CD14-positive monocyte (primary cell): ENCODE measurements around the gene TMEM242. TPM values are rescaled to one million over a fixed set of nuclear protein-coding genes. Genes with fewer than 3 reads are reported as not detected.

Source experiments
- DNase-seq, 3 donors: peaks; one replicate each; pipeline ENCODE4 v3.0.0-alpha.2; 2011 to 2022
- H2AFZ ChIP-seq: 2 replicates; pipeline ENCODE4 v1.6.0; 2012; ENCODE audit warnings: mild to moderate bottlenecking, low read depth, low read length, inconsistent platforms; ENCODE audit not compliant: insufficient read depth, poor library complexity, severe bottlenecking
- H3K27ac ChIP-seq, 2 donors: 1 replicate in 1 of 2; 2 replicates in 1 of 2; pipeline ENCODE4 v1.5.1; 2012 to 2013; ENCODE audit warnings: low read length in 2 of 2, control low read depth in 1 of 2, inconsistent platforms in 1 of 2, low read depth in 1 of 2, mild to moderate bottlenecking in 1 of 2
- H3K27me3 ChIP-seq, 2 donors: one replicate each; pipeline versions ENCODE4 v1.6.0 to v1.6.1; 2011 to 2013; ENCODE audit warnings: low read length in 2 of 2; ENCODE audit not compliant: control insufficient read depth in 2 of 2, insufficient read depth in 2 of 2
- H3K36me3 ChIP-seq, 2 donors: replicated peaks in 1 of 2; 1 replicate in 1 of 2; 2 replicates in 1 of 2; pipeline versions ENCODE4 v1.5.1 to v1.6.1; 2012 to 2013; ENCODE audit warnings: low read length in 2 of 2, control low read depth in 1 of 2, inconsistent platforms in 1 of 2, mild to moderate bottlenecking in 1 of 2; ENCODE audit not compliant: insufficient read depth in 2 of 2, control insufficient read depth in 1 of 2
- H3K4me1 ChIP-seq, 2 donors: 1 replicate in 1 of 2; 2 replicates in 1 of 2; pipeline versions ENCODE4 v1.5.1 to v1.6.1; 2012 to 2013; ENCODE audit warnings: low read length in 2 of 2, control low read depth in 1 of 2, inconsistent platforms in 1 of 2, mild to moderate bottlenecking in 1 of 2, moderate library complexity in 1 of 2; ENCODE audit not compliant: insufficient read depth in 2 of 2, control insufficient read depth in 1 of 2
- H3K4me2 ChIP-seq: replicated peaks from 2 replicates; pipeline ENCODE3; 2012; ENCODE audit warnings: low read length, moderate library complexity, mild to moderate bottlenecking; ENCODE audit not compliant: poor library complexity, severe bottlenecking; ENCODE audit errors: extremely low read depth
- H3K4me3 ChIP-seq, 3 experiments: fragments of 200-600 bp in 1 of 3; sonication (generic) in 1 of 3; replicated peaks in 1 of 3; 1 replicate in 2 of 3; 2 replicates in 1 of 3; pipeline ENCODE4 v1.5.1; 2011 to 2013; ENCODE audit warnings: low read length in 3 of 3, mild to moderate bottlenecking in 3 of 3, control low read depth in 2 of 3, low read depth in 2 of 3, inconsistent platforms in 1 of 3, moderate library complexity in 1 of 3
- H3K79me2 ChIP-seq: 2 replicates; pipeline ENCODE4 v1.6.0; 2012; ENCODE audit warnings: mild to moderate bottlenecking, control low read depth, inconsistent platforms, low read length, moderate library complexity; ENCODE audit not compliant: insufficient read depth
- H3K9ac ChIP-seq: 2 replicates; pipeline ENCODE4 v1.6.0; 2017; ENCODE audit warnings: low read length, mild to moderate bottlenecking; ENCODE audit not compliant: insufficient read depth, poor library complexity, severe bottlenecking
- H3K9me3 ChIP-seq, 2 donors: replicated peaks in 1 of 2; 1 replicate in 1 of 2; 2 replicates in 1 of 2; pipeline versions ENCODE4 v1.5.1 to v1.6.1; 2012 to 2013; ENCODE audit warnings: low read length in 2 of 2, control low read depth in 1 of 2; ENCODE audit not compliant: control insufficient read depth in 1 of 2, insufficient read depth in 1 of 2
- H4K20me1 ChIP-seq: 2 replicates; pipeline ENCODE4 v1.6.0; 2012; ENCODE audit warnings: mild to moderate bottlenecking, low read length, control low read depth, moderate library complexity; ENCODE audit not compliant: insufficient read depth
- H3K27ac Mint-ChIP-seq, 7 donors: one replicate each; pipeline ENCODE4 v1.8.0; 2020; ENCODE audit warnings: mild to moderate bottlenecking in 7 of 7, mixed read lengths in 7 of 7, moderate library complexity in 6 of 7, inconsistent platforms in 2 of 7
- H3K27me3 Mint-ChIP-seq, 3 donors: one replicate each; pipeline ENCODE4 v1.8.0; 2021 to 2022; ENCODE audit warnings: low read depth in 3 of 3, mild to moderate bottlenecking in 3 of 3, mixed read lengths in 3 of 3, moderate library complexity in 3 of 3, inconsistent platforms in 1 of 3
- H3K36me3 Mint-ChIP-seq, 2 donors: one replicate each; pipeline ENCODE4 v1.8.0; 2020; ENCODE audit warnings: mixed read lengths in 2 of 2, inconsistent platforms in 1 of 2, mild to moderate bottlenecking in 1 of 2
- H3K4me1 Mint-ChIP-seq: one replicate; pipeline ENCODE4 v1.8.0; 2020; ENCODE audit warnings: mild to moderate bottlenecking, mixed read lengths
- H3K4me3 Mint-ChIP-seq, 2 donors: one replicate each; pipeline ENCODE4 v1.8.0; 2020; ENCODE audit warnings: mild to moderate bottlenecking in 2 of 2, mixed read lengths in 2 of 2, moderate library complexity in 1 of 2
- H3K9me3 Mint-ChIP-seq, 7 donors: one replicate each; pipeline ENCODE4 v1.8.0; 2020 to 2022; ENCODE audit warnings: mixed read lengths in 7 of 7, mild to moderate bottlenecking in 6 of 7, moderate library complexity in 6 of 7, inconsistent platforms in 2 of 7
- WGBS: methylation state at CpG from one replicate; pipeline ENCODE4 v1.1.5; 2013; ENCODE audit warnings: missing lambda C conversion rate; ENCODE audit not compliant: insufficient coverage; 5-methylcytosine and 5-hydroxymethylcytosine counted together
- intact Hi-C, 2 donors: fragments of 100-400 bp; cut with micrococcal nuclease; formaldehyde crosslinking; loops; one replicate each; pipeline versions ENCODE4 v1.15.0 to v1.15.1; 2023
- polyA plus RNA-seq, 3 donors: library from polyadenylated mRNA; depleted of rRNA in 1 of 3; unstranded in 2 of 3; stranded (reverse) in 1 of 3; fragments of 300-500 nt in 2 of 3; fragments of >200 nt in 1 of 3; fragmentation: Illumina TruSeq in 2 of 3; gene quantifications; 1 replicate in 2 of 3; 2 replicates in 1 of 3; pipeline ENCODE4 v1.2.3, GENCODE V29; 2012 to 2021
- TF ChIP-seq, protein P1 (sequence below): fragments of 200-600 bp; IDR thresholded peaks from one replicate; pipeline ENCODE4 v1.8.0; 2022; ENCODE audit warnings: antibody characterized with exemption, mild to moderate bottlenecking

The TMEM242 gene
- polyA plus RNA-seq, 3 donors: 5.6 to 9.8 (median 8.3) TPM

DNA sequence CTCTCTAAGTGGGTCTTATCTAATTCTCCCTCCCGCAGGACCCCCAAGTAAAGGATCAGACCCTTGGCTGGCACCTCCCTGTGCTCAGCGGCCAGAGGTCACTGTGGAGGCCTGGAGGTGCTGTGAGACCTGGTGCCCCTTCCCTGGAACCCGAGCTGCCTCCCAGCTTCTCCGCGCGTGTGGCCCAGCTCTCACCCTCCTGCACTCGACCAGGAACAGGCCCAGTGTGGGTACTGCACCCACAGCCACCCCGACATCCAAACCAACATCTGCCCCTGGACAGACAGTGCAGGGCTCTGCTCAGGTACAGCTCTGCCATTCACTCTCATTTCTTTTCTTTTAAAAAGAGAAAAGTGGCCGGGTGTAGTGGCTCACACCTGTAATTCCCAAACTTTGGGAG, 42.4 kb downstream of the TMEM242 start:
- WGBS: 88% methylated on average over 7 of the region's 9 CpGs
- Histone ChIP-seq H3K36me3 (no peaks in the 10 kb centered on the region), H3K9me3 (peaks cover 0 to 5% of the 10 kb centered on the region in 2 donors), H3K9ac (no peak overlapping the region), H3K4me2 (no peak overlapping the region), H4K20me1 (no peaks in the 10 kb centered on the region), H3K27ac (no peak overlapping the region), H3K4me1 (no peaks in the 10 kb centered on the region), H2AFZ (no peak overlapping the region), H3K79me2 (no peaks in the 10 kb centered on the region), H3K27me3 (no peaks in the 10 kb centered on the region), H3K4me3 (no peak overlapping the region)
- Mint-ChIP-seq H3K36me3 (no peaks in the 10 kb centered on the region), H3K4me3 (no peak overlapping the region), H3K9me3 (no peaks in the 10 kb centered on the region), H3K27ac (no peak overlapping the region), H3K27me3 (peaks cover 8 to 11% (median 10%) of the 10 kb centered on the region in 3 donors), H3K4me1 (no peaks in the 10 kb centered on the region)
- intact Hi-C loops: no loop called here
- no peak for DNase-seq
- TF ChIP-seq, protein P1, sequence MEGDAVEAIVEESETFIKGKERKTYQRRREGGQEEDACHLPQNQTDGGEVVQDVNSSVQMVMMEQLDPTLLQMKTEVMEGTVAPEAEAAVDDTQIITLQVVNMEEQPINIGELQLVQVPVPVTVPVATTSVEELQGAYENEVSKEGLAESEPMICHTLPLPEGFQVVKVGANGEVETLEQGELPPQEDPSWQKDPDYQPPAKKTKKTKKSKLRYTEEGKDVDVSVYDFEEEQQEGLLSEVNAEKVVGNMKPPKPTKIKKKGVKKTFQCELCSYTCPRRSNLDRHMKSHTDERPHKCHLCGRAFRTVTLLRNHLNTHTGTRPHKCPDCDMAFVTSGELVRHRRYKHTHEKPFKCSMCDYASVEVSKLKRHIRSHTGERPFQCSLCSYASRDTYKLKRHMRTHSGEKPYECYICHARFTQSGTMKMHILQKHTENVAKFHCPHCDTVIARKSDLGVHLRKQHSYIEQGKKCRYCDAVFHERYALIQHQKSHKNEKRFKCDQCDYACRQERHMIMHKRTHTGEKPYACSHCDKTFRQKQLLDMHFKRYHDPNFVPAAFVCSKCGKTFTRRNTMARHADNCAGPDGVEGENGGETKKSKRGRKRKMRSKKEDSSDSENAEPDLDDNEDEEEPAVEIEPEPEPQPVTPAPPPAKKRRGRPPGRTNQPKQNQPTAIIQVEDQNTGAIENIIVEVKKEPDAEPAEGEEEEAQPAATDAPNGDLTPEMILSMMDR: no peak

DNA sequence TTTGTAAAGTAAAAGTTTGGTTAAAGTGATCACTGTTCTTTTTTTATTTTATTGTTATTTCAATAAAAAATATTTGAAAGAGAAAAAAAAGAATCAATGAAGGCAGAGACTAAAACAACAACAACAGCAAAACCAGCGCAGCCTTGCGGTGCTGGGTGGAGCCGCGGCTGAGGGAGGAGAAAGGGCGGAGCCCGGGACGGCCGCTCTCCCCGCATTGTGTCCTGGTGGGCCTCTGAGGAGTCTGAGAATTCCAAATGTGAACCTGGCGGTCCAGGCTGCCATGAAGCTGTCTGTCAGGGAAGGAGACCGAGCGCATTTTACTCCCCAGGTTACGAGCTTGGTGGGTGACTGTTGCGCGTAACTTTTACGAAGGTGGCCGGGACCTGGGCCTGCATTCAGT, 43.2 kb downstream of the TMEM242 start:
- no peaks in the 10 kb centered on the region for H3K36me3 ChIP-seq
- no peaks in the 10 kb centered on the region for H3K36me3 Mint-ChIP-seq
- H3K4me3 ChIP-seq: no peak overlapping the region
- H3K27me3 Mint-ChIP-seq: peaks cover 10 to 13% (median 13%) of the 10 kb centered on the region in 3 donors
- WGBS: 94% methylated on average over 17 of the region's 17 CpGs
- no peaks in the 10 kb centered on the region for H4K20me1 ChIP-seq
- H3K4me1 ChIP-seq: peaks cover 2 to 4% of the 10 kb centered on the region in 2 donors
- intact Hi-C loops: no loop called here
- no peaks in the 10 kb centered on the region for H3K9me3 Mint-ChIP-seq
- no peak overlapping the region for H3K4me2 ChIP-seq
- no peak overlapping the region for H2AFZ ChIP-seq
- H3K27ac Mint-ChIP-seq: no peak overlapping the region
- no peaks in the 10 kb centered on the region for H3K27me3 ChIP-seq
- H3K4me3 Mint-ChIP-seq: no peak overlapping the region
- no peaks in the 10 kb centered on the region for H3K79me2 ChIP-seq
- DNase-seq: no peak
- H3K9me3 ChIP-seq: peaks cover 0 to 5% of the 10 kb centered on the region in 2 donors
- H3K27ac ChIP-seq: no peak overlapping the region
- TF ChIP-seq, protein P1: no peak
- H3K4me1 Mint-ChIP-seq: peaks cover 3% of the 10 kb centered on the region
- H3K9ac ChIP-seq: no peak overlapping the region
